RWPE1 (cell line): ENCODE data around the gene BNIPL.
A peak's percentile ranks its signal among the peaks of the same experiment; 100 is the strongest.

Experiments
- CTCF ChIA-PET: fragments of 350-600 bp; sonication (Branson Sonifier 250); formaldehyde crosslinking; extraction: SDS; loops from one replicate; lab custom pipeline; 2021; lab: Yijun Ruan, JAX
- POLR2A ChIA-PET: fragments of 400-600 bp; formaldehyde crosslinking; extraction: SDS; loops from one replicate; lab custom pipeline; 2020; ENCODE audit warnings: antibody characterized with exemption; ENCODE audit not compliant: low non-redundant PET; lab: Yijun Ruan, JAX
- DNase-seq: peaks from one replicate; pipeline ENCODE4 v3.0.0; 2012; ENCODE audit warnings: low spot score
- H3K27ac ChIP-seq: fragments of 450-650 bp; 2 replicates; pipeline ENCODE4 v1.5.1; 2017
- TF ChIP-seq, protein P1 (sequence below): fragments of 450-650 bp; conservative IDR thresholded peaks from 2 replicates; pipeline ENCODE4 v1.5.1; 2017; ENCODE audit warnings: low read depth, mild to moderate bottlenecking

Gene BNIPL

DNA sequence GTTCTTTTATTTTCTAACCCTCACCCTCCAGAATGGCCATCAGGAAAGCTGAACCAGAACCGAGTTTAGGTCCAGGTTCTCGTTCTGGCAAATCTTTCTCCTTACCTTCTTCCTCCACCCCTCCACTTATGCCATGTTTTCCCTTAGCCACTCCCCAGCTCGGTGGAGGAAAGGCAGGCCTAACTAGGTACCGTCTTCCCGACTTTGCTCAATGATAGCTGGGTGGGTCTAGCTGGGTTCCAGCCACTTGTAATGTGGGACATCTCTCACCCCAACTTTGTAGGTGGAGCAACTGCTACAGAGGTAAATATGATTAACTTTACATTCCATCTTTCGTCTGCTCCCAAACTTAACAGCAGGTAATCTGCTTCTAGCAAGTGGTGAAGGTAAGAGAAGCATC, 646 bp downstream of the BNIPL start:
- TF ChIP-seq, protein P1, sequence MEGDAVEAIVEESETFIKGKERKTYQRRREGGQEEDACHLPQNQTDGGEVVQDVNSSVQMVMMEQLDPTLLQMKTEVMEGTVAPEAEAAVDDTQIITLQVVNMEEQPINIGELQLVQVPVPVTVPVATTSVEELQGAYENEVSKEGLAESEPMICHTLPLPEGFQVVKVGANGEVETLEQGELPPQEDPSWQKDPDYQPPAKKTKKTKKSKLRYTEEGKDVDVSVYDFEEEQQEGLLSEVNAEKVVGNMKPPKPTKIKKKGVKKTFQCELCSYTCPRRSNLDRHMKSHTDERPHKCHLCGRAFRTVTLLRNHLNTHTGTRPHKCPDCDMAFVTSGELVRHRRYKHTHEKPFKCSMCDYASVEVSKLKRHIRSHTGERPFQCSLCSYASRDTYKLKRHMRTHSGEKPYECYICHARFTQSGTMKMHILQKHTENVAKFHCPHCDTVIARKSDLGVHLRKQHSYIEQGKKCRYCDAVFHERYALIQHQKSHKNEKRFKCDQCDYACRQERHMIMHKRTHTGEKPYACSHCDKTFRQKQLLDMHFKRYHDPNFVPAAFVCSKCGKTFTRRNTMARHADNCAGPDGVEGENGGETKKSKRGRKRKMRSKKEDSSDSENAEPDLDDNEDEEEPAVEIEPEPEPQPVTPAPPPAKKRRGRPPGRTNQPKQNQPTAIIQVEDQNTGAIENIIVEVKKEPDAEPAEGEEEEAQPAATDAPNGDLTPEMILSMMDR: no peak
- ChIA-PET CTCF (interaction anchor here (1.0 to 1.2 kb wide), 3 partner anchors 9 to 12 kb away, joined by 3 to 8 read pairs (median 4); partner anchors contain the start of gene C1orf56), POLR2A (no interaction called here)
- no peak overlapping the region for H3K27ac ChIP-seq
- no peak for DNase-seq

DNA sequence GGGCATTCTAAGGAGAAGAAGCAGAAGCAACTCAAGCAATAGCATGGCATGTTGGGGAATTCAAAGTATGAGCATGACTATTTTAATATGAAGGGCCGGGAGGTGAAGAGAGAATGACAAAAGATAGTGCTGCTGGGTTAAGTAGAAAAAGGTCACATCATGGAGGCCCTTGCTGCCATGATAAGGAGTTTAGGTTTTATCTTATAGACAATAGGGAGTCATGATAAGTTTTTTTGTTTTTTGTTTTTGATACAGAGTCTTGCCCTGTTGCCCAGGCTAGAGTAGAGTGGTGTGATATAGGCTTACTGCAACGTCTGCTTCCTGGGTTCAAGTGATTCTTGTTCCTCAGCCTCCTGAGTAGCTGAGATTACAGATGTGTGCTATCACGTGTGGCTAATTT, 3.1 kb downstream of the BNIPL start:
- TF ChIP-seq, protein P1: no peak
- CTCF ChIA-PET: interaction anchor here (0.6 to 0.8 kb wide), 3 partner anchors 9 to 79 kb away, joined by 3 to 8 read pairs (median 4); no protein-coding TSS in a partner anchor
- no peak for DNase-seq
- H3K27ac ChIP-seq: no peak overlapping the region
- POLR2A ChIA-PET: no interaction called here

DNA sequence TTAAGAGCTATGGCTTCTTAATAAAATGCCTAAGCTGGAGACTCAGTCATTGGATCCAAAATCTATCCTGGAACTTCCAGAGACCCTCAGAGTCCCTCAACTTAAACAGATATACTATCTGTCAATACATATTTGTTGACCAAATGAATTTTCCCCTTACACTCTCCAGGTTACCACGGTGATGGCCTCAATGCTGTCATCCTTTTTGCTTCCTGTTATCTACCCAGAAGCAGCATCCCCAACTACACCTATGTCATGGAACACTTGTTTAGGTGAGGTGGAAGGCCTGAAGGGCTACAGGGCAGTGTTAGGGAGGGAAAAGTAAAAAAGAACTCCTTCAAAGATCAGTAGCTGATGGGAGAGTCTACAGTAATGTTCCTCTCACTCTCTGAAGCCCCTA, 6.8 kb downstream of the BNIPL start:
- H3K27ac ChIP-seq: no peak overlapping the region
- TF ChIP-seq, protein P1: no peak
- CTCF ChIA-PET: interaction anchor here (1.0 kb wide), 1 partner anchor 12 kb away, joined by 3 read pairs; no protein-coding TSS in a partner anchor
- DNase-seq: no peak
- POLR2A ChIA-PET: interaction anchor here (0.6 kb wide), 1 partner anchor 28 kb away, joined by 3 read pairs; no protein-coding TSS in a partner anchor

DNA sequence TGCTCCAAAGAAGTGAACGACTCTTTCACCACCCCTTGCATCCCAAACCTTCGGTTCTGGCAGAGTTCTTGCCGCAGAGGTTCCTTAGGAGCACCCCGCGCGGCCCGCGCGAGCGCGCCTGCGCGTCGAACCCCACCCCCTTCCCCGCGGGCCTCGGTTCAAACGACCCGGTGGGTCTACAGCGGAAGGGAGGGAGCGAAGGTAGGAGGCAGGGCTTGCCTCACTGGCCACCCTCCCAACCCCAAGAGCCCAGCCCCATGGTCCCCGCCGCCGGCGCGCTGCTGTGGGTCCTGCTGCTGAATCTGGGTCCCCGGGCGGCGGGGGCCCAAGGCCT, 11.2 kb downstream of the BNIPL start, which contains the start of gene C1orf56:
TSS of gene C1orf56 (plus strand) at position 161 of the 334 bp plus-strand sequence. CDS start at position 258, 97 bp downstream.
- ChIA-PET CTCF (interaction anchor here (0.6 to 2.5 kb wide), 4 partner anchors 10 to 51 kb away, joined by 3 to 9 read pairs (median 6); partner anchors contain the start of genes CDC42SE1, GABPB2 and MLLT11), POLR2A (interaction anchor here (1.5 kb wide), 1 partner anchor 11 kb away, joined by 7 read pairs; no protein-coding TSS in a partner anchor)
- TF ChIP-seq, protein P1: no peak
- peak; percentile 58 for DNase-seq
- peak within 1 kb of the TSS; percentile 87 for H3K27ac ChIP-seq

DNA sequence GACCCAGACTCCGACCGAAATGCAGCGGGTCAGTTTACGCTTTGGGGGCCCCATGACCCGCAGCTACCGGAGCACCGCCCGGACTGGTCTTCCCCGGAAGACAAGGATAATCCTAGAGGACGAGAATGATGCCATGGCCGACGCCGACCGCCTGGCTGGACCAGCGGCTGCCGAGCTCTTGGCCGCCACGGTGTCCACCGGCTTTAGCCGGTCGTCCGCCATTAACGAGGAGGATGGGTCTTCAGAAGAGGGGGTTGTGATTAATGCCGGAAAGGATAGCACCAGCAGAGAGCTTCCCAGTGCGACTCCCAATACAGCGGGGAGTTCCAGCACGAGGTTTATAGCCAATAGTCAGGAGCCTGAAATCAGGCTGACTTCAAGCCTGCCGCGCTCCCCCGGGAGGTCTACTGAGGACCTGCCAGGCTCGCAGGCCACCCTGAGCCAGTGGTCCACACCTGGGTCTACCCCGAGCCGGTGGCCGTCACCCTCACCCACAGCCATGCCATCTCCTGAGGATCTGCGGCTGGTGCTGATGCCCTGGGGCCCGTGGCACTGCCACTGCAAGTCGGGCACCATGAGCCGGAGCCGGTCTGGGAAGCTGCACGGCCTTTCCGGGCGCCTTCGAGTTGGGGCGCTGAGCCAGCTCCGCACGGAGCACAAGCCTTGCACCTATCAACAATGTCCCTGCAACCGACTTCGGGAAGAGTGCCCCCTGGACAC, 11.7 kb downstream of the BNIPL start:
- CTCF ChIA-PET: interaction anchor here (0.5 to 2.5 kb wide), 7 partner anchors 8 to 52 kb away, joined by 3 to 9 read pairs (median 4); partner anchors contain the start of genes CDC42SE1, GABPB2 and MLLT11
- H3K27ac ChIP-seq: peak overlapping the region; percentile 87
- POLR2A ChIA-PET: interaction anchor here (1.5 kb wide), 1 partner anchor 10 kb away, joined by 7 read pairs; no protein-coding TSS in a partner anchor
- peak; percentile 48 for DNase-seq
- TF ChIP-seq, protein P1: no peak; the same call in 1 of the 2 replicates

DNA sequence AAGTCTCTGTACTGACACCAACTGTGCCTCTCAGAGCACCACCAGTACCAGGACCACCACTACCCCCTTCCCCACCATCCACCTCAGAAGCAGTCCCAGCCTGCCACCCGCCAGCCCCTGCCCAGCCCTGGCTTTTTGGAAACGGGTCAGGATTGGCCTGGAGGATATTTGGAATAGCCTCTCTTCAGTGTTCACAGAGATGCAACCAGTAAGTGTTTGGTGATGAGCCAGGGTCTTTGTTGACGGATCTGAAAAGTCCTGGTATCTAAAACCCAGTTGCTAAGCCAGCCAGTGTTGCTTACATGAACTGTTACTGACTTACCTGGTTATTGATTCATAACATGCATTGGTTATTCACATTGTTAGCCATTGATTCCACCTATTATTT, 12.3 kb downstream of the BNIPL start:
- TF ChIP-seq, protein P1: no peak
- POLR2A ChIA-PET: interaction anchor here (0.7 to 1.5 kb wide), 2 partner anchors 10 to 108 kb away, joined by 5 to 7 read pairs; partner anchors contain the start of gene TNFAIP8L2
- CTCF ChIA-PET: interaction anchor here (1.0 to 2.5 kb wide), 3 partner anchors 11 to 53 kb away, joined by 3 to 9 read pairs (median 8); partner anchors contain the start of genes CDC42SE1, GABPB2 and MLLT11
- no peak for DNase-seq
- H3K27ac ChIP-seq: peak overlapping the region; percentile 87
